HL-60 (cell line): ENCODE results near the gene IFNGR2.
"Not testable (repeated sequence)": the region's sequence is repeated elsewhere in the genome, so short reads cannot be mapped to it uniquely, and the experiment has no call there.

Experiments
- POLR2AphosphoS5 ChIP-seq: IDR thresholded peaks from 2 replicates; pipeline ENCODE4 v1.6.1; 2012; ENCODE audit warnings: low read depth
- TF ChIP-seq, protein P1 (sequence below): IDR thresholded peaks from one replicate; pipeline ENCODE4 v1.5.1; 2011; ENCODE audit warnings: low read length, control low read depth, inconsistent platforms; ENCODE audit not compliant: insufficient read depth
- TF ChIP-seq, protein P2 (sequence below): IDR thresholded peaks from 2 replicates; pipeline ENCODE4 v1.6.1; 2012; ENCODE audit warnings: low read depth; ENCODE audit not compliant: insufficient replicate concordance

DNA sequence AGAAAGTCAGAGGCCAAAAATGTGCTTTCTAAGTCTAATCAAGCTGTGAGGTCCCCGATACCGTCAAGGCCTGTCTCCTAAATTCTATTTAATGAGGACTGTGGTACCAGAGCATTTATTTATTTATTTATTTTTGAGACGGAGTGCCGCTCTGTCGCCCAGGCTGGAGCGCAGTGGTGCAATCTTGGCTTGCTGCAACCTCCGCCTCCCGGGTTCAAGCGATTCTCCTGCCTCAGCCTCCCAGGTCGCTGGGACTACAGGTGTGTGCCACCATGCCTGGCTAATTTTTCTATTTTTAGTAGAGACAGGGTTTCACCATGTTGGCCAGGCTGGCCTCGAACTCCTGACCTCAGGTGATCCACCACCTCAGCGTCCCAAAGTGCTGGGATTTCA lies 9.2 kb downstream of the IFNGR2 start:
- TF ChIP-seq, protein P1, sequence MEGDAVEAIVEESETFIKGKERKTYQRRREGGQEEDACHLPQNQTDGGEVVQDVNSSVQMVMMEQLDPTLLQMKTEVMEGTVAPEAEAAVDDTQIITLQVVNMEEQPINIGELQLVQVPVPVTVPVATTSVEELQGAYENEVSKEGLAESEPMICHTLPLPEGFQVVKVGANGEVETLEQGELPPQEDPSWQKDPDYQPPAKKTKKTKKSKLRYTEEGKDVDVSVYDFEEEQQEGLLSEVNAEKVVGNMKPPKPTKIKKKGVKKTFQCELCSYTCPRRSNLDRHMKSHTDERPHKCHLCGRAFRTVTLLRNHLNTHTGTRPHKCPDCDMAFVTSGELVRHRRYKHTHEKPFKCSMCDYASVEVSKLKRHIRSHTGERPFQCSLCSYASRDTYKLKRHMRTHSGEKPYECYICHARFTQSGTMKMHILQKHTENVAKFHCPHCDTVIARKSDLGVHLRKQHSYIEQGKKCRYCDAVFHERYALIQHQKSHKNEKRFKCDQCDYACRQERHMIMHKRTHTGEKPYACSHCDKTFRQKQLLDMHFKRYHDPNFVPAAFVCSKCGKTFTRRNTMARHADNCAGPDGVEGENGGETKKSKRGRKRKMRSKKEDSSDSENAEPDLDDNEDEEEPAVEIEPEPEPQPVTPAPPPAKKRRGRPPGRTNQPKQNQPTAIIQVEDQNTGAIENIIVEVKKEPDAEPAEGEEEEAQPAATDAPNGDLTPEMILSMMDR = not testable (repeated sequence)
- TF ChIP-seq, protein P2, sequence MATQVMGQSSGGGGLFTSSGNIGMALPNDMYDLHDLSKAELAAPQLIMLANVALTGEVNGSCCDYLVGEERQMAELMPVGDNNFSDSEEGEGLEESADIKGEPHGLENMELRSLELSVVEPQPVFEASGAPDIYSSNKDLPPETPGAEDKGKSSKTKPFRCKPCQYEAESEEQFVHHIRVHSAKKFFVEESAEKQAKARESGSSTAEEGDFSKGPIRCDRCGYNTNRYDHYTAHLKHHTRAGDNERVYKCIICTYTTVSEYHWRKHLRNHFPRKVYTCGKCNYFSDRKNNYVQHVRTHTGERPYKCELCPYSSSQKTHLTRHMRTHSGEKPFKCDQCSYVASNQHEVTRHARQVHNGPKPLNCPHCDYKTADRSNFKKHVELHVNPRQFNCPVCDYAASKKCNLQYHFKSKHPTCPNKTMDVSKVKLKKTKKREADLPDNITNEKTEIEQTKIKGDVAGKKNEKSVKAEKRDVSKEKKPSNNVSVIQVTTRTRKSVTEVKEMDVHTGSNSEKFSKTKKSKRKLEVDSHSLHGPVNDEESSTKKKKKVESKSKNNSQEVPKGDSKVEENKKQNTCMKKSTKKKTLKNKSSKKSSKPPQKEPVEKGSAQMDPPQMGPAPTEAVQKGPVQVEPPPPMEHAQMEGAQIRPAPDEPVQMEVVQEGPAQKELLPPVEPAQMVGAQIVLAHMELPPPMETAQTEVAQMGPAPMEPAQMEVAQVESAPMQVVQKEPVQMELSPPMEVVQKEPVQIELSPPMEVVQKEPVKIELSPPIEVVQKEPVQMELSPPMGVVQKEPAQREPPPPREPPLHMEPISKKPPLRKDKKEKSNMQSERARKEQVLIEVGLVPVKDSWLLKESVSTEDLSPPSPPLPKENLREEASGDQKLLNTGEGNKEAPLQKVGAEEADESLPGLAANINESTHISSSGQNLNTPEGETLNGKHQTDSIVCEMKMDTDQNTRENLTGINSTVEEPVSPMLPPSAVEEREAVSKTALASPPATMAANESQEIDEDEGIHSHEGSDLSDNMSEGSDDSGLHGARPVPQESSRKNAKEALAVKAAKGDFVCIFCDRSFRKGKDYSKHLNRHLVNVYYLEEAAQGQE = not testable (repeated sequence)
- not testable (repeated sequence) for TF ChIP-seq POLR2AphosphoS5
